ENCODE results near the gene GALNT2. TPM values are rescaled to one million over a fixed set of nuclear protein-coding genes. Genes with fewer than 3 reads are reported as not detected.
A peak's percentile ranks its signal among the peaks of the same experiment; 100 is the strongest.

GALNT2 gene
- total and polyA plus RNA-seq, 9 of the 15 experiments (the other 6 are each of a cell fraction or from before 2014, with no cell fraction given): 1.6 to 106 (median 51.9) TPM

DNA sequence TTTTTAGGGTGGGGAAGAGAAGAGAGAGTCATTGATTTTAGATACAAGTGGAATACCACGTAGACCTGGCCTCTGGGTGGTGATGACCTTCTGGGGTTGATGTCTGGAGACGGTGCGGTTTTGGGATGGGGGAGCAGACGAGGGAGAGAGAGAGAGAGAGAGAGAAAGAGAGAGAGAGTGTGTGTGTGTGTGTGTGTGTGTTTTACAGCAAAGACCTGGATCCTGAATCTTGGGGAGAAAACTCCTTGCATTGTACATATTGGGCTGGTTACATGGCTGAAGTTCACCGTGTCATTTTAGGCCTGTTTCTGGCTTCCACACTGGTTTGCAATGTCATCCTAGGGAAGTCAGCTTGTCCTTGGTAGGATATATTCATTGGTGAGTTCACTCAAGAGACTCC lies 89.0 kb downstream of the GALNT2 start (continued):
- TF ChIP-seq, protein P1, sequence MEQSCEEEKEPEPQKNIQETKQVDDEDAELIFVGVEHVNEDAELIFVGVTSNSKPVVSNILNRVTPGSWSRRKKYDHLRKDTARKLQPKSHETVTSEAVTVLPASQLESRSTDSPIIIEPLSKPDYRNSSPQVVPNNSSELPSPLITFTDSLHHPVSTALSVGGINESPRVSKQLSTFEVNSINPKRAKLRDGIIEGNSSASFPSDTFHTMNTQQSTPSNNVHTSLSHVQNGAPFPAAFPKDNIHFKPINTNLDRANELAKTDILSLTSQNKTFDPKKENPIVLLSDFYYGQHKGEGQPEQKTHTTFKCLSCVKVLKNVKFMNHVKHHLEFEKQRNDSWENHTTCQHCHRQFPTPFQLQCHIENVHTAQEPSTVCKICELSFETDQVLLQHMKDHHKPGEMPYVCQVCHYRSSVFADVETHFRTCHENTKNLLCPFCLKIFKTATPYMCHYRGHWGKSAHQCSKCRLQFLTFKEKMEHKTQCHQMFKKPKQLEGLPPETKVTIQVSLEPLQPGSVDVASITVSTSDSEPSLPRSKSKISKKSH (CRISPR knock-in tag; IDR thresholded peaks at IDR 0.05): no peak
- TF ChIP-seq ZNF274 (IDR thresholded peaks at IDR 0.05; ENCODE audit: borderline replicate concordance, low read depth, low read length): no peak
- no peak for TF ChIP-seq ZNF146 (CRISPR knock-in tag; IDR thresholded peaks at IDR 0.05; ENCODE audit: unreplicated experiment)
- TF ChIP-seq, protein P2, sequence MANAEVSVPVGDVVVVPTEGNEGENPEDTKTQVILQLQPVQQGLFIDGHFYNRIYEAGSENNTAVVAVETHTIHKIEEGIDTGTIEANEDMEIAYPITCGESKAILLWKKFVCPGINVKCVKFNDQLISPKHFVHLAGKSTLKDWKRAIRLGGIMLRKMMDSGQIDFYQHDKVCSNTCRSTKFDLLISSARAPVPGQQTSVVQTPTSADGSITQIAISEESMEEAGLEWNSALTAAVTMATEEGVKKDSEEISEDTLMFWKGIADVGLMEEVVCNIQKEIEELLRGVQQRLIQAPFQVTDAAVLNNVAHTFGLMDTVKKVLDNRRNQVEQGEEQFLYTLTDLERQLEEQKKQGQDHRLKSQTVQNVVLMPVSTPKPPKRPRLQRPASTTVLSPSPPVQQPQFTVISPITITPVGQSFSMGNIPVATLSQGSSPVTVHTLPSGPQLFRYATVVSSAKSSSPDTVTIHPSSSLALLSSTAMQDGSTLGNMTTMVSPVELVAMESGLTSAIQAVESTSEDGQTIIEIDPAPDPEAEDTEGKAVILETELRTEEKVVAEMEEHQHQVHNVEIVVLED (CRISPR knock-in tag; IDR thresholded peaks at IDR 0.05): no peak
- no peak for TF ChIP-seq YY1 (IDR thresholded peaks at IDR 0.05; ENCODE audit: borderline replicate concordance in 1 of 3, control insufficient read depth in 1 of 3, extremely low read depth in 1 of 3, insufficient read depth in 3 of 3, insufficient read length in 1 of 3, insufficient replicate concordance in 2 of 3, low read depth in 1 of 3, low read length in 2 of 3)
- no peak for TF ChIP-seq ATF6 (CRISPR knock-in tag; IDR thresholded peaks at IDR 0.05)
- TF ChIP-seq, protein P3, sequence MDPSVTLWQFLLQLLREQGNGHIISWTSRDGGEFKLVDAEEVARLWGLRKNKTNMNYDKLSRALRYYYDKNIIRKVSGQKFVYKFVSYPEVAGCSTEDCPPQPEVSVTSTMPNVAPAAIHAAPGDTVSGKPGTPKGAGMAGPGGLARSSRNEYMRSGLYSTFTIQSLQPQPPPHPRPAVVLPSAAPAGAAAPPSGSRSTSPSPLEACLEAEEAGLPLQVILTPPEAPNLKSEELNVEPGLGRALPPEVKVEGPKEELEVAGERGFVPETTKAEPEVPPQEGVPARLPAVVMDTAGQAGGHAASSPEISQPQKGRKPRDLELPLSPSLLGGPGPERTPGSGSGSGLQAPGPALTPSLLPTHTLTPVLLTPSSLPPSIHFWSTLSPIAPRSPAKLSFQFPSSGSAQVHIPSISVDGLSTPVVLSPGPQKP (CRISPR knock-in tag; IDR thresholded peaks at IDR 0.05): no peak
- TF ChIP-seq, protein P4, sequence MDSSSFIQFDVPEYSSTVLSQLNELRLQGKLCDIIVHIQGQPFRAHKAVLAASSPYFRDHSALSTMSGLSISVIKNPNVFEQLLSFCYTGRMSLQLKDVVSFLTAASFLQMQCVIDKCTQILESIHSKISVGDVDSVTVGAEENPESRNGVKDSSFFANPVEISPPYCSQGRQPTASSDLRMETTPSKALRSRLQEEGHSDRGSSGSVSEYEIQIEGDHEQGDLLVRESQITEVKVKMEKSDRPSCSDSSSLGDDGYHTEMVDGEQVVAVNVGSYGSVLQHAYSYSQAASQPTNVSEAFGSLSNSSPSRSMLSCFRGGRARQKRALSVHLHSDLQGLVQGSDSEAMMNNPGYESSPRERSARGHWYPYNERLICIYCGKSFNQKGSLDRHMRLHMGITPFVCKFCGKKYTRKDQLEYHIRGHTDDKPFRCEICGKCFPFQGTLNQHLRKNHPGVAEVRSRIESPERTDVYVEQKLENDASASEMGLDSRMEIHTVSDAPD (CRISPR knock-in tag; IDR thresholded peaks at IDR 0.05): no peak
- TF ChIP-seq SMAD3 (CRISPR knock-in tag; conservative IDR thresholded peaks at IDR 0.05): no peak
- no peak for TF ChIP-seq CBX1 (IDR thresholded peaks at IDR 0.05; ENCODE audit: low read depth)
- TF ChIP-seq ZNF217 (CRISPR knock-in tag; IDR thresholded peaks at IDR 0.05): no peak
- no peak for TF ChIP-seq HNRNPK (IDR thresholded peaks at IDR 0.05; ENCODE audit: low read depth, low read length, poor library complexity, severe bottlenecking)
- no peak for TF ChIP-seq TBP (optimal IDR thresholded peaks at IDR 0.05; ENCODE audit: low read depth, low read length)
- TF ChIP-seq ZNF324 (CRISPR knock-in tag; IDR thresholded peaks at IDR 0.05): no peak
- 0 out of 2 replicates have a peak, but pooled peaks have one; percentile 51 for TF ChIP-seq ZNF740 (CRISPR knock-in tag; IDR thresholded peaks at IDR 0.05)
- peak in 1 of 2 experiments; percentile 83; a peak in 2 of 4 replicates for TF ChIP-seq ZNF740 (tag; IDR thresholded peaks at IDR 0.05)
- no peak for TF ChIP-seq FOXA1 (IDR thresholded peaks at IDR 0.05; ENCODE audit: borderline replicate concordance)
- no peak for TF ChIP-seq ATF1 (CRISPR knock-in tag; IDR thresholded peaks at IDR 0.05)
- no peak for TF ChIP-seq ATF1 (tag; IDR thresholded peaks at IDR 0.05)
- TF ChIP-seq HMGN3 (IDR thresholded peaks at IDR 0.05; ENCODE audit: borderline replicate concordance, extremely low read depth, insufficient read length, low read depth, low read length): no peak

All from K562 (cell line).